HG03442 (cell line): Measurements from ENCODE around the gene MB21D2.
"Not testable (repeated sequence)": the region's sequence is repeated elsewhere in the genome, so short reads cannot be mapped to it uniquely, and the experiment has no call there.

Source experiments
- ATAC-seq: cut with Tn5 transposase; IDR thresholded peaks from one replicate; pipeline ENCODE4 v1.9.1; 2021; ENCODE audit warnings: mild to moderate bottlenecking, moderate library complexity; ENCODE audit not compliant: unreplicated experiment

Gene MB21D2

GRCh38 chr3:192817053-192817452 lies 100.6 kb downstream of the MB21D2 start:
- ATAC-seq: peak; percentile 47

- no peak for ATAC-seq
Observed at GRCh38 chr3:192816351-192816750, 101.3 kb downstream of the MB21D2 start.

GRCh38 chr3:192812743-192813383 lies 104.8 kb downstream of the MB21D2 start:
- no peak for ATAC-seq

- no peak for ATAC-seq
Observed at GRCh38 chr3:192805711-192806110, 111.9 kb downstream of the MB21D2 start.

- no peak for ATAC-seq
Observed at GRCh38 chr3:192804502-192804901, 113.2 kb downstream of the MB21D2 start.

GRCh38 chr3:192802957-192803899 lies 114.4 kb downstream of the MB21D2 start:
- peak; percentile 65 for ATAC-seq

- ATAC-seq: no peak
Observed at GRCh38 chr3:192801985-192802384, 115.7 kb downstream of the MB21D2 start.

- no peak for ATAC-seq
Observed at GRCh38 chr3:192799721-192800120, 117.9 kb downstream of the MB21D2 start.

- ATAC-seq: no peak
Observed at GRCh38 chr3:192795021-192795420, 122.6 kb downstream of the MB21D2 start.

- no peak for ATAC-seq
Observed at GRCh38 chr3:192794216-192794615, 123.4 kb downstream of the MB21D2 start.

- ATAC-seq: not testable (repeated sequence)
Observed at GRCh38 chr3:192788816-192789515, 128.7 kb downstream of the MB21D2 start.

- ATAC-seq: no peak
Observed at GRCh38 chr3:192778508-192778907, 139.1 kb downstream of the MB21D2 start.

- ATAC-seq: not testable (repeated sequence)
Observed at GRCh38 chr3:192774341-192774740, 143.3 kb downstream of the MB21D2 start.

GRCh38 chr3:192772240-192772894 lies 145.3 kb downstream of the MB21D2 start:
- no peak for ATAC-seq

- ATAC-seq: no peak
Observed at GRCh38 chr3:192758654-192759053, 159.0 kb downstream of the MB21D2 start.

- ATAC-seq: no peak
Observed at GRCh38 chr3:192751148-192751547, 166.5 kb downstream of the MB21D2 start.

- ATAC-seq: no peak
Observed at GRCh38 chr3:192750201-192750600, 167.5 kb downstream of the MB21D2 start.

GRCh38 chr3:192747746-192748145 lies 169.9 kb downstream of the MB21D2 start:
- no peak for ATAC-seq

GRCh38 chr3:192747145-192747544 lies 170.5 kb downstream of the MB21D2 start:
- no peak for ATAC-seq
